K562 (cell line): ENCODE results near the gene CDK5RAP3. TPM values are rescaled to one million over a fixed set of nuclear protein-coding genes. Genes with fewer than 3 reads are reported as not detected.

Experiments
- BRCA1 ChIP-seq, 2 experiments: fragments of 450-650 bp in 1 of 2; sonication (generic) in 1 of 2; formaldehyde crosslinking in 1 of 2; IDR thresholded peaks; 2 replicates each; pipeline versions ENCODE4 v1.5.0 to v1.6.1; 2017 to 2020; ENCODE audit warnings: mild to moderate bottlenecking in 1 of 2, missing genetic modification reagents in 1 of 2
- C11orf30 ChIP-seq: fragments of 450-650 bp; IDR thresholded peaks from 2 replicates; pipeline ENCODE4 v1.6.1; 2016; ENCODE audit warnings: low read depth, mild to moderate bottlenecking
- CBFA2T3 ChIP-seq: fragments of 450-650 bp; IDR thresholded peaks from 2 replicates; pipeline ENCODE4 v1.6.1; 2017
- CEBPZ ChIP-seq: fragments of 150-350 bp; IDR thresholded peaks from 2 replicates; pipeline ENCODE4 v1.6.1; 2014; ENCODE audit warnings: low read depth, mild to moderate bottlenecking, low read length, borderline replicate concordance
- DLX4 ChIP-seq: fragments of 250-450 bp; sonication (Bioruptor Pico); IDR thresholded peaks from 2 replicates; pipeline ENCODE4 v1.6.1; 2021; ENCODE audit warnings: mild to moderate bottlenecking
- E2F8 ChIP-seq: fragments of 450-650 bp; IDR thresholded peaks from 2 replicates; pipeline ENCODE4 v1.7.1; 2018; ENCODE audit warnings: mild to moderate bottlenecking, low read depth; ENCODE audit not compliant: partially characterized antibody
- FOS ChIP-seq: IDR thresholded peaks from 3 replicates; pipeline ENCODE4 v1.6.1; 2011; ENCODE audit not compliant: insufficient read length; ENCODE audit errors: extremely low read depth
- HLTF ChIP-seq: fragments of 450-650 bp; IDR thresholded peaks from 2 replicates; pipeline ENCODE4 v1.6.1; 2016
- MTA1 ChIP-seq: fragments of 450-650 bp; IDR thresholded peaks from 2 replicates; pipeline ENCODE4 v1.6.1; 2017; ENCODE audit warnings: borderline replicate concordance
- MYC ChIP-seq, 2 experiments: fragments of 250-450 bp in 1 of 2; sonication (Bioruptor Pico) in 1 of 2; IDR thresholded peaks; 2 replicates each; pipeline versions ENCODE4 v1.5.1 to v1.6.1; 2012 to 2021; ENCODE audit warnings: low read depth in 2 of 2, borderline replicate concordance in 1 of 2, improper control_type of control experiment in 1 of 2, low read length in 1 of 2, mild to moderate bottlenecking in 1 of 2, moderate library complexity in 1 of 2
- NRF1 ChIP-seq, 2 experiments: fragments of 450-650 bp; IDR thresholded peaks in 1 of 2; conservative IDR thresholded peaks in 1 of 2; 2 replicates each; pipeline ENCODE4 v1.6.1; 2014; ENCODE audit warnings: mild to moderate bottlenecking in 2 of 2
- POLR2B ChIP-seq: fragments of 450-650 bp; IDR thresholded peaks from 2 replicates; pipeline ENCODE4 v1.6.1; 2018; ENCODE audit warnings: low read depth; ENCODE audit not compliant: partially characterized antibody
- RBM14 ChIP-seq: fragments of 200-400 bp; formaldehyde crosslinking; IDR thresholded peaks from 2 replicates; pipeline ENCODE4 v1.6.1; 2018; ENCODE audit warnings: low read depth, mild to moderate bottlenecking, low read length, moderate library complexity, borderline replicate concordance; ENCODE audit not compliant: insufficient read depth
- RCOR1 ChIP-seq, 2 experiments: IDR thresholded peaks; 2 replicates each; pipeline ENCODE4 v1.6.1; 2012; ENCODE audit warnings: low read depth in 2 of 2, low read length in 2 of 2, borderline replicate concordance in 1 of 2, improper control_type of control experiment in 1 of 2
- SIX5 ChIP-seq, 2 experiments: IDR thresholded peaks; 2 replicates each; pipeline ENCODE4 v1.6.1; 2011; ENCODE audit warnings: low read length in 2 of 2, borderline replicate concordance in 1 of 2, low read depth in 1 of 2, mild to moderate bottlenecking in 1 of 2, moderate library complexity in 1 of 2; ENCODE audit not compliant: insufficient read depth in 1 of 2
- SPI1 ChIP-seq: IDR thresholded peaks from 2 replicates; pipeline ENCODE4 v1.6.1; 2011; ENCODE audit warnings: low read depth, low read length, control low read depth, borderline replicate concordance
- SRSF9 ChIP-seq: fragments of 200-400 bp; formaldehyde crosslinking; IDR thresholded peaks from 2 replicates; pipeline ENCODE4 v1.6.1; 2017; ENCODE audit warnings: low read depth, low read length, borderline replicate concordance
- TBL1XR1 ChIP-seq, 2 experiments: IDR thresholded peaks; 2 replicates each; pipeline ENCODE4 v1.6.1; 2012; ENCODE audit warnings: improper control_type of control experiment in 2 of 2, low read length in 2 of 2, mild to moderate bottlenecking in 1 of 2
- TCF15 ChIP-seq: fragments of 250-450 bp; sonication (Bioruptor Pico); IDR thresholded peaks from 2 replicates; pipeline ENCODE4 v1.8.0; 2022; ENCODE audit warnings: moderate library complexity, mild to moderate bottlenecking, inconsistent platforms
- ZBTB1 ChIP-seq: sonication (generic); formaldehyde crosslinking; IDR thresholded peaks from 2 replicates; pipeline ENCODE4 v1.8.1; 2023; ENCODE audit warnings: missing genetic modification reagents, low read depth, mild to moderate bottlenecking, borderline replicate concordance
- ZC3H4 ChIP-seq: sonication (generic); formaldehyde crosslinking; IDR thresholded peaks from 2 replicates; pipeline ENCODE4 v1.9.0; 2021; ENCODE audit warnings: missing genetic modification reagents, borderline replicate concordance
- polyA plus RNA-seq, 8 experiments: library from polyadenylated mRNA; depleted of rRNA in 4 of 8; stranded (reverse) in 5 of 8; unstranded in 3 of 8; fragments of >200 nt; fragmentation: Nextera tagmentation in 2 of 8; fragmentation: Illumina TruSeq in 1 of 8; extraction: Ambion mirVana in 2 of 8; extraction: Trizol in 1 of 8; gene quantifications; 2 replicates each; pipeline versions ENCODE4 v1.2.1 to v1.2.3, GENCODE V29; 2011 to 2014; ENCODE audit warnings: inconsistent platforms in 1 of 8, missing spikeins in 1 of 8
- total RNA-seq, 7 experiments: library from RNA; depleted of rRNA in 6 of 7; stranded (reverse); fragments of >200 nt in 6 of 7; fragmentation: Illumina TruSeq in 2 of 7; extraction: Trizol in 2 of 7; gene quantifications; 2 replicates each; pipeline versions ENCODE4 v1.2.1 to v1.2.3, GENCODE V29; 2011 to 2021; ENCODE audit warnings: low replicate concordance in 1 of 7

The CDK5RAP3 gene
- total and polyA plus RNA-seq, 9 of the 15 experiments (the other 6 are each of a cell fraction or from before 2014, with no cell fraction given), result 44.2 to 202 (median 91.5) TPM

- TF ChIP-seq FOS, result no peak
- TF ChIP-seq MTA1, result peak; percentile 60; the same call in 1 of the 2 replicates
- no peak for TF ChIP-seq RBM14
- TF ChIP-seq ZBTB1, result no peak
- no peak for TF ChIP-seq E2F8
- TF ChIP-seq SIX5 (IDR thresholded peaks at IDR 0.05; ENCODE audit: borderline replicate concordance in 1 of 2, insufficient read depth in 1 of 2, low read depth in 1 of 2, low read length in 2 of 2), result no peak
- TF ChIP-seq SRSF9, result no peak
- no peak for TF ChIP-seq DLX4 (CRISPR knock-in tag)
- TF ChIP-seq CEBPZ, result no peak
- peak in 1 of 2 experiments; percentile 94; a peak in 2 of 4 replicates for TF ChIP-seq RCOR1 (IDR thresholded peaks at IDR 0.05; ENCODE audit: borderline replicate concordance in 1 of 2, low read depth in 2 of 2, low read length in 2 of 2)
- no peak for TF ChIP-seq TCF15
- TF ChIP-seq BRCA1 (IDR thresholded peaks at IDR 0.05), result no peak
- TF ChIP-seq BRCA1 (CRISPR knock-in tag; IDR thresholded peaks at IDR 0.05), result no peak
- no peak for TF ChIP-seq MYC (IDR thresholded peaks at IDR 0.05; ENCODE audit: low read depth, low read length)
- TF ChIP-seq MYC (CRISPR knock-in tag; IDR thresholded peaks at IDR 0.05; ENCODE audit: borderline replicate concordance, low read depth), result no peak
- no peak for TF ChIP-seq ZC3H4 (CRISPR knock-in tag)
- TF ChIP-seq NRF1 (conservative IDR thresholded peaks at IDR 0.05 in 1 of 2, IDR thresholded peaks at IDR 0.05 in 1 of 2), result peak in 1 of 2 experiments; percentile 20; a peak in 1 of 4 replicates
- TF ChIP-seq TBL1XR1 (IDR thresholded peaks at IDR 0.05; ENCODE audit: low read length in 2 of 2), result no peak
- peak; percentile 82 for TF ChIP-seq C11orf30
- TF ChIP-seq SPI1, result peak; percentile 88
- no peak for TF ChIP-seq POLR2B
- peak; percentile 25; the same call in 1 of the 2 replicates for TF ChIP-seq CBFA2T3
- no peak for TF ChIP-seq HLTF
Measured at GRCh38 chr17:47928415-47928814, 42.5 kb upstream of the CDK5RAP3 start (continued).
